HG03442 (cell line): ENCODE data around the gene XRRA1.
"Not testable (repeated sequence)": the region's sequence is repeated elsewhere in the genome, so short reads cannot be mapped to it uniquely, and the experiment has no call there.

Experiments used
- ATAC-seq: cut with Tn5 transposase; IDR thresholded peaks from one replicate; pipeline ENCODE4 v1.9.1; 2021; ENCODE audit warnings: mild to moderate bottlenecking, moderate library complexity; ENCODE audit not compliant: unreplicated experiment

The XRRA1 gene

DNA sequence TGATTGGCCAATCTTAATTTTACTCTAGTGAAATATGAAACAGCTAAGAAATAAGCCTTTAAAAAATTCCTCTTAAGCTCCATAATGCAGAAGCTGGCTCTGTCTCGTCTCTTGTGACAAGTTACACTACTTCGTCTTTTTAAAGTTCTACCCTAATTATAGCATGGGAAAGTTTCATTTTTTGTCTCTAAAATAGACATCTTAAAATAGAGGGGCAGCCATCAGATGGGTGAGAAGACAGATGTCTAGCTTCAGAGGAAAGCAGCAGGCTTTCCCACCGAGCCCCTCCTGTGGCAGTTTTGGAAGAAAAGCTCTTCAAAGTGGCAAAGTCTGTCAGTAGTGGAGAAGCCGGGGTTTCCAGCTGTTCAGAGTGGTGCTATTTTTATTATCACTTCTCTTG is 39.5 kb downstream of the XRRA1 start:
- no peak for ATAC-seq

DNA sequence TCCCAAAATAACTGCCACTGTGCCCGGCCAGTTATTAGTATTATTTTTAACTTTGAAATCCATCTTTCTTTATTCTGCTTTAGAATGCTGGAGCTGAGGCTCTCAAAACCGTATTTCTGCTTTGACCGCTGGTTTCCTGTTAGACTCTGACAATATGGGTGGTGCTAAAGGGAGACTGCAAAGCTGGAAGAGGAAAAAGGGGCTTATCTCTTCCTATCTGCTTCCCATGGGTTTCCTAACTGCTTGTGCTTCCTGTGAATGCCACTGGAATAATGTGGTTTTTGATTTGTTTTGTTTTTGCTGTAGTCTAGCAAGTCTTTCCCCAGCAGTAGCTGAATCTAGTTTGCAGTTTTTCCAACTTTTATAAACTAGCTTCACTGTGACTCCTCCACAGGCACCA is 43.6 kb downstream of the XRRA1 start:
- no peak for ATAC-seq

DNA sequence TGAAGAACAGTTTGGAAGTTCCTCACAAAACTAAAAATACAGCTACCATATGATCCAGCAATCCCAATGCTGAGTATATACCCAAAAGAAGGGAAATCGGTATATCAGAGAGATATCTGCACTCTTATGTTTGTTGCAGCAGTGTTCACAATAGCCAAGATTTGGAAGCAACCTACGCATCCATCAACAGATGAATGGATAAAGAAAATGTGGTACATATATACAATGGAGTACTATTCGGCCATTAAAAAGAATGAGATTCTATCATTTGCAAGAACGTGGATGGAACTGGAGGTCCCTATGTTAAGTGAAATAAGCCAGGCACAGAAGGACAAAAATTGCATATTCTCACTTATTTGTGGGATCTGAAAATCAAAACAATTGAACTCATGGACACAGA is 46.5 kb downstream of the XRRA1 start:
- no peak for ATAC-seq

DNA sequence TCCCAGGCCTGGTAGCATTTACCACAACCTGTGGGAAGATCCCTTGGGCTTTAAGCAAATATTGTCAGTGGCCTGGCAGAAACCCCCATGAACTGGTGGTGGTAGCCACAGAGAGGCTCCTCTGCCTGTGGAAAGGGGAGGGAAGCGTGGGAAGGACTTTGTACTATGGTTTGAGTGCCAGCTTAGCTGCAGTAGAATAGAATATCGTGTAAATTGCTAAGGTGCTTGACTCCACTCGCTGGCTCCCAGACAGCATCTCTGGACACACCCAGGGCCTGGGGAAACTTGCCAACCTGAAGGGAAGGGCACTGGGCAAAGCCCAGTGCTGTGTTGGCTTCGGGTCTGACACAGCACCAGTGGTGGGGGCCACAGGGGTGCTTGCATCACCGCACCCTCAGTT is 52.6 kb downstream of the XRRA1 start:
- no peak for ATAC-seq

DNA sequence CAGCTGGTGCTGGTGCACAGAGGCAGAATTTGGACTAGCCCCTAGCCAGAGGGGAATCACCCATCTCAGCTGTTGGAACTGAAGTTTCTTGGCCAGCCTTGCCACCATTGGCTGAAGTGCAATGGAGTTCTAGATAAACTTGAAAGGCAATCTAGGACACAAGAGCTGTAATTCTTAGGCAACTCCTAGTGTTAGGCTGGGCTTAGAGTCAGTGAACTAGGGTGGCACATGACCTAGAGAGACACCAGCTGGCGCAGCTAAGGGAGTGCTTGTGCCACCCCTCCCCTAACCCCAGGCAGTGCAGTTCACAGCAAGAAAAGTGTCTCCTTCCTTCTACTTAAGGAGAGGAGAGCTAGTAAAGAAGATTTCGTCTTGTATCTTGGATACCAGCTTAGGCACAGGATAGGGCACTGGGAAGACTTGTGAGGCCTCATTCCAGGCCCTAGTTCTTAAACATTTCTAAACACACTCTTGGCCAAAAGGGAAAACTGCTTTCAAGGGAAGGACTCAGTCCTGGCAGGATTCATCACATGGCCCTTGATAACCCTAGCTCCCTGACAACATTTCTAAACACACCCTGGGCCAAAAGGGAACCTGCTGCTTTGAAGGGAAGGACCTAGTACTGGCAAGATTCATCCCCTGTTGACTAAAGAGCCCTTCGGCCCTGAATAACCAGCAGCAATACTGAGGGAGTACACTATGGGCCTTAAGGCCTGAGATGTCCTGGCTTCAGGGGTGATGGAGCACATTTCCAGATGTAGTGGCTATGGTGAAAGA is 53.4 kb downstream of the XRRA1 start:
- ATAC-seq, result no peak

DNA sequence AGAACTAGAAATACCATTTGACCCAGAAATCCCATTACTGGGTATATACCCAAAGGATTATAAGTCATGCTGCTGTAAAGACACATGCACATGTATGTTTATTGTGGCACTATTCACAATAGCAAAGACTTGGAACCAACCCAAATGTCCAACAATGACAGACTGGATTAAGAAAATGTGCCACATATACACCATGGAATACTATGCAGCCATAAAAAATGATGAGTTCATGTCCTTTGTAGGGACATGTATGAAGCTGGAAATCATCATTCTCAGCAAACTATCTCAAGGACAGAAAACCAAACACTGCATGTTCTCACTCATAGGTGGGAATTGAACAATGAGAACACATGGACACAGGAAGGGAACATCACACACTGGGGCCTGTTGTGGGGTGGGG is 55.9 kb downstream of the XRRA1 start:
- ATAC-seq, result not testable (repeated sequence)

DNA sequence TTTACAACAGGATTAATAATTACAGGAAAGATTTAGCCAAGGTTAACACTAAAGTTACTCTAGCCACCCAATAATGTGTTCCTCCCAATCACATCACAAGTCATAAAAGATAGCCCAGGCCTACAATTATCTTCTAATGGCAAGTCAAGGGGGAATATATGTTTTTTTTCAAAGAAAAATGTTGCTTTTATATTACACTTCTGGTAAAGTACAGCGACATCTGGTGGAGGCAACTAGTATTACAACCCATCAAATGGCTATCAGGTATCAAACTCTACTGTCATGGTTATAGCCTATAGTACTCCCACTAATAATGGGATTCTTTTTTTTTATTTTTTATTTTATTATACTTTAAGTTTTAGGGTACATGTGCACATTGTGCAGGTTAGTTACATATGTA is 71.8 kb downstream of the XRRA1 start:
- no peak for ATAC-seq

DNA sequence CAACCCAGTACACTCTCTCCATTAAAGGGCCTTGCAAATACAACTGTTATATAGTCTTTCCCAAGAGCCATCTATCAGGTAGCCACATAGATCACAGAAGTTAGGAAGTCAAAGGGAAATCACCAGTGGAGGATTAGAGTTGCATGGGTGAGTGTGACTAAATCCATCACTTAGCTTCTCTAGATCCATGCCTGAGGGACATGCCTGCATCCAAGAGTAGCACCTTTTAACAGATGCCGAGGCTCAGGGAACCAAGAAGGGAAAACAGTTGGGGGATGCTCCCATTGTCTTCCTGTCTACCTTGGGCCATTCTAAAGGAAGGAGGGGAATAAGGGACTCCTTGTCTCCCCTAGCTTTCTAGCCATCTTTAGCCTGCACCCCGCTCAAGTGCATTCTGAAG is 77.9 kb downstream of the XRRA1 start:
- no peak for ATAC-seq

DNA sequence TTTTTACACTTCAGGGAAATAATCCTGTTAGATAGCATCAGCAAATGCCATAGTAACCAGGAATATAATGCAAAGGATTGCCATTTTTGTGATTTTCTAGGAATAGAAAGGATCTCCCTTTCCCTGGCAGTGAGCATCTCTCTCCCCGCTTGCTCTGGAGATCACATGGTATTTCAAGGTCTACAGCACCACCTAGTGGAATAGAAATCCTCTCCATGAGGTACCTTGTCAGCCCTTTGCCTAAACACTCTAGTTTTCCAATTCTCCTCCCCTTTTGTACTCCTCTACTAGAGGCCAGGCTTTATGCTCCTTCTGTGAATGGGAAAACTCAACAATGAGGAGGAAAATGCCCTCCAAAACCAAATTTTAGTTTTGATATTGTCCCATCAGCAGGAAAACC is 78.4 kb downstream of the XRRA1 start:
- ATAC-seq, result no peak

DNA sequence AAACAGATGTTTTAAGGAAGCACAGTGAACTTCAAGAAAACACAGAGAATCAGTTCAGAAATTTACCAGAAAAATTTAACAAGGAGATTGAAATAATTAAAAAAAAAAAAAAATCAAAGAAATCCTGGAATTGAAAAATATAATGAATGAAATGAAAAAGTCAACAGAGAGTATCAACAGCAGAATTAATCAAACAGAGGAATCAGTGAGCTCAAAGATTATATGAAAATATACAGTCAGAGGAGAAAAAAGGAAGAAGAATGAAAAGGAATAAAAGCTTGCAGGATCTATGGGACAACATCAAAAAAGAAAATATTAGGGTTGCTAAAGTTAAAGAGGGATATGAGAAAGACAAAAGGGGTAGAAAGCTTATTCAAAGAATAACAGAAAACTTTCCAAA is 82.3 kb downstream of the XRRA1 start:
- ATAC-seq, result no peak

DNA sequence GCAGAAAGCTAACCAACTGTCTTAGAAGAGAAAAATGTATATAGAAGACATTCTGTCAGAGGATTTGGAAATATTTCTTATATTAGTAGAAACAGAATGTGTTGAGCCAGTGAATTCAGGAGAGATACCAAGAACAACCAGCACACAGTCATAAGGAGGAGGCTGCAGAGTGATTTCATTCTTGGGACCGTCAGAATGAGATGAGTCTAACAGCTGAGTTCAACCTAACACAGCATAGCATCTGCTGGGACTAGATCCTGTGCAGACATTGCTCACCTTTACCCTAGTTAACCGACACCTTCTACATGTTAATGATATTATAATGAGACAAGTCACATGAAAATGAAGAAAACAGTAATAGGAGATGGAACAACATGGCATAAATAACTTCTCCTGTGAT is 85.5 kb downstream of the XRRA1 start:
- no peak for ATAC-seq

DNA sequence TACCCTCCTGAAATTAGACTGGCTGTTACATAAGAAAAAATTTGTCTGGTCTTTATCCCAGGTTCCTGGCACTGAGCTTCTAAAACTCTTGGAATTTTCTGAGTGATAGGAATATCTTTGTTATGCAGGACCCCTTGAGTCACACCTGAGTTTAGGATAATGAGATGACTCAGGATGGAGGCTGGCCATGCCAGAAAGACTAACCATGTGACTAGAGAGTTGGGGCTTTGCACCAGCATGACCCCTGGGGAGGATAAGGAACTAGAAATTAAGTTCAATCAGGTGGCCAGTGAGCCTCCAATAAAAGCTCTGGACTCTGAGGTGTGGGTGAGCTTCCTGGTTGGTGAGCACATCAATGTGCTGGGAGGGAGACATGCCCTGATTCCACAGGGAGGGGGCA is 88.1 kb downstream of the XRRA1 start:
- ATAC-seq, result no peak

DNA sequence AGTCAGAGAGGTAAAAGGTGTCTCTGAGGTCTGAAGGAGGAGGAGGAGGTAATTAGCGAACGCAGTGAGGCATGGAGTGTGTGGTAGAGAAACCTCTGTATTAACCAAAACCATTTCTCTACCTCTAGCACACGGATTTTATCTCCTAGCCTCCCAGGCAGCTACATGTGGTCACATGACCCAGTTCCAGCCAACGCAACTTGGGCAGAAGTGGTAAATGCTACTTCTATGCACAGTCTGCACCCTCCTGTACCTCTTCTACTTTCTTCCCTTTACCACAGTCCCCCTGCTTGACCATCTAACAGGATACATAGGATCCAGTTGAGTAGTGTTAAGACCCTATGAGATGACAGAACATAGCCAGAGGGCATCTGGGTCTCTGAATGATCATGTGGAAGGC is 95.7 kb downstream of the XRRA1 start:
- no peak for ATAC-seq

DNA sequence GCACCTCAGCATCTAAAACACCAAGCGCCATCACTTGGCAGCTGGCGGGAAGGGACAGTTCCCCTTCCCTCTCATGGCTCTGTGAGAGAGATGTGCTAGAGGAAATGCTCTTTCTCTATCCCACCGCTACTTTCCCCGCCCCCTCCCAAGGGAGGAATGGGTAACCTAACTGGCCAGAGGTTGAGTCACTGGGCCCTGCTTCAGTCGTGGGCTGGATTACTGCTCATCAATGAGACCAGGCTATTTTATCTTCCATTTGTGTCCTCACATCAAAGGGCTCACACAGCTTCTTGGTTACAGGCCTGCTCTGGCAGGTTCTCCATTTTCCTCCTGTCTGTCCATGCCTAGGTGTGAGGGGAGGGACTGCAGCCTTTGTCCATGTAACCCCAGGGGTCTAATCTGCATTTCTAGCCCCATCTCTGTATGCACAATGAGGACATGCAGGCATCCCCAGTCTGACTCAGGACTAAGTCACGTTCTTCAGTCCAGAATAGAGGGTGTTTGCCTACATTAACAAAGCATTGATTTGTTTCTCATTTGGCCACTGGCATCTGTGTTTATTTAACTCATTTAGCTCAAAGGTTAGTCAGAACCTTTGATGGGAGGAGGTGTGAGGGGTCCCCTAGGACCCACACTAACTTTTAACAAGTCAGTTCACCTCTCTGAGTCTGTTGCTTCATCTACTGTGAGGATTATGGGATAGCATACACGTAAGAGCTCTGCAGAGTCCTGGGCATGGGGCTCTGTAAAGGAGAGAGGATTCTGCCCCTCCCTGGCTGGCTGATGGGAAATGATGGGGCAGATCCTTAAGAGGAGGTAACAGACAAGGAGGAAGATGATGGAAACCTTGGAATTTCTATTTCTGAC is 99.1 kb downstream of the XRRA1 start:
- ATAC-seq, result no peak

DNA sequence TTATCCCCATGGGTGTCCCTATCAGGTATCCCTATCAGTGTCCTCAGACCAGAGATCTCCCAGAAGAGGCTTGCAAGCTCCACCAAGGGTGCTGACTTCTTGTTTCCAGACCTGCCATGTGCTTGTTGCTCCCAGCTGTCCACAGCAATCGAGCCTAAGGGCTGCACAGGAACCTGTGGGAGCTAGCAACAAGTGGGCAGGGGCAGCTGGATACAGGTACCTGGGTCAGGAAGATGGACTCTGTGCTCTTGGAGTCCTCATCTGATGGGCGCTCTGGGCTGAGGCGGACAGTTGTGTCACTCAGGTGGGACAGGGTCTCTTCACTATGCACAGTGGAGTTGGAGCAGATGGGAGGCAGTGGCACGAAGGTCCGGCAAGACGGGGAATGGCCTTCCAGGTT is 101.0 kb downstream of the XRRA1 start:
- ATAC-seq, result no peak

DNA sequence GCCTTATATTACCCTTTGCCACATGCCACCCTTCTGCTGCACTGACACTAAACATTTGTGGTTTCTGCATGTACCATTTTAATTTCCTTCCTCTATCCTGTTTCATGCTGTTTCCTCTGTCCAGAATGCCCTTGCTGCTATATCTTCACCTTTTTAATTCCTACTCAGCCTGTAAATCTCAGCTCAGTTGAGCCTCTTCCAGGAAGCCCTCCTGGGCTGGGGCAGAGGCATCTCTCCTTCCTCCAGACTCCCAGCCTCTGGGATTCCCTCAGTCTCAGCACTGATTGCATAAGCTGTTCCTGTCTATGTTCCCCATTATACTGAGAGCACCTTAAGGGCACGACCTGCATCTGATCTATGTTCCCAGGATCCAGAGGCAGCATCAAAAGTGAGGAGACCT is 101.5 kb downstream of the XRRA1 start:
- no peak for ATAC-seq

DNA sequence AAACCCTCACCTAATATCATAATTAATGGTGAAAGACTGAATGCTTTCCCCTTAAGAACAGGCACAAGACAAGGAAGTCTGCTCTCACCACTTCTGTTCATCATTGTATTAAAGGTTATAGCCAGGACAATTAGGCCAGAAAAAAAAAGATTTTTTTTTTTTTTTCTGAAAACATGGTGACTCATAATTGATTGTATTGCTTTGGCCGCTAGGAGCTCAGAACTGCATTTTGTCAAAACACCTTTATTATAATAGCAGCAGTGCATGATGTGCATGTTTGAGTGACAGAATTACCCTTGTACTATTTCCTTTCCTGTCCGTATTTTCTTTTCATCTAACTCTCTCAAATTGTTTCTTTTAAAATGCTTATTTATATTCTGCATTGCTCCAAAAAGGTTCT is 102.1 kb downstream of the XRRA1 start:
- no peak for ATAC-seq

DNA sequence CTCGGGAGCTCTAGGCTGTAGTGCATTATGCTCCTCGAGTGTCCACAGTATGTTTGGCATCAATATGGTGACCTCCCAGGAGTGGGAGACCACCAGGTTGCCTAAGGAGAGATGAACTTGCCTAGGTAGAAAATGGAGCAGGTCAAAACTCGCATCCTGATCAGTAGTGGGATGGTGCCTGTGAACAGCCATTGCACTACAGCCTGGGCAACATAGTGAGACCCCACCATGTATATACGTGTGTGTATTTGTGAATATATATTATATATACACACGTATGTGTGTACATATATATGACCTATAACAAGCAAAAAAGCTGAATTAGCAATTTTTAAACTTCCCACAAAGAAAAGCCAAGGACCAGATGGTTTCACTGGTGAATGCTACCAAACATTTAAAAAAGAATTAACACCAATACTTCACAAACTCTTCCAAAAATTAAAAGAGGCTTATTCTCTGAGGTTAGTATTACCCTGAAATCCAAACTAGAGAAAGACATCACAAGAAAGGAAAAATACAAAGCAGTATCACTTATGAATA is 102.8 kb downstream of the XRRA1 start:
- ATAC-seq, result no peak

DNA sequence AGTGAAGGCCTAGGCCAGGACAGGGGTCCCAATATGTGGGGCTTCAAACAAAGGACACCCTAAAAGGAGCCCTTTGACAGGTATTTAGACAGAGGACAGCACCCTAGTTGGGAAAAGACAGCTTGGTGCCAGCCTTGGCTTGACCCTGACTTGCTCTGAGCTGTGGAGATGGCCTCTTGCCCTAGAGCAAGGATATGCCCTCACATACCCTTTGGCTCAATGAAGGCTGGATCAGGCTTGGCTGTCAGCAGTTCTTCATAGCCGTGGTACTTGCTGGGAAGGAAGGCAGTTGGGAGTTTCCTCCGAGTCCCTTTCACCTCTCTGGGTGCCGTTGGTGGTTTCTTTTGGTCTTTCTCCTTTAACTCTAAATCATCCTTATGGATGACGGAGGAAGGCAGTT is 104.0 kb downstream of the XRRA1 start:
- no peak for ATAC-seq

DNA sequence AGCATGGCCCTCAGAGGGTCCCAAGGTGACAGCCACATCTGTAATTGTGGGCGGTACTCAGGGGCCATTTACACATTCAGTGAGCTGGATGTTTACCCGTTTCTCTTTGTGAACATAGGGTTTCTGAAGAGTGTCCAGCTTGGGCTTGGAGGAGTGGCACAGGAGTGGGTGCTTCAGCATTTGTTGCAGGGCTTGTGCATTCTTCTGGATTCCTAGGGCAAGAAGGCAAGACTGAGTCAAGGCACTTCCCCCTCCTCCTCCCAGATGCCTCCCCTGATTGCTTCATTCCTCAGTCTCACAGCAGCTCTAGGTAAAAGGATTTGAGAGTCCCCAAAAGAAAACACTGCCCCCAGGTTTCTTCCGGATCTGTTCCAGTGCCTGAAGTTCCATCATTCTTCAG is 104.8 kb downstream of the XRRA1 start:
- no peak for ATAC-seq

DNA sequence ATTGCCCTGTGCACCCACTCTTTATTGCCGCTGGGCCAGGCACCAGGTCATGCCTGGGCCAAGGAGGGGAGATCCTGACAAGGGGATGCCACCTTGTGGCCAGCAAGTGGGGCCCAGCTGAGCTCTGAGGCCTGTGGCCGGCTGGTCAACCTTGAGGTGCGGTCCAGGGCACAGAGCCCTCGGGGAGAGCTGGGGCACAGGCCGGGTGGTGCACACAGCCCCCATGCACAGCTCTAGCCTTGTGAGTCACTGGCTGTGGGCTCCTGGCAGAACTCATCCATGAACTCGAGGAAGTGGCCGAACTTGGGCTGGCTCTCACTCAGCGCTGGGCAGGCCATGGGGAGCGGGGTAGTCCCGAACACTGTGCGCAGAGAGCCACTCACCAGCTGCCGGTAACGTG is 105.9 kb downstream of the XRRA1 start:
- no peak for ATAC-seq

DNA sequence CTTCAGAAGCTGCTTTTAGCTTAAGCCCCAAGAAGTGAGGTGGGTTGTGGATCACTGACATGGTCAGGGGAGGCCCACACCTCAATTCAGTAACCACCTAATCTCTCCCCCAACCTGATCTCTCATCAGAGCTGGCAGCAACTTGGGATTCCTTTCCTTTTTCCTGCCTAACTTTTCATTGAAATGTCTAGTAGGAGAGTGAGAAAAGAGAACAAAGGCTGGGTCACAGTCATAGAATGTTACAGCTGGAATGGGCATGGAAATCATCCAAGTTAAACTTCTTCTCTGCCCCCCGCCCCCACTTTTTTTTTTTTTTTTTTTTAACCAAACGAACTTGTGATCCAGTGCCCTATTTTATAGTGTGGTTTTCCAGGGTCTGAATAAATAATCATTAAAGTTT is 108.4 kb downstream of the XRRA1 start:
- no peak for ATAC-seq
